Peyer's patch (tissue), 4 donors: Measurements from ENCODE around the gene TECTA.

ENCODE experiments used
- POLR2A ChIP-seq, 2 donors: fragments of 450-650 bp; IDR thresholded peaks; one replicate each; pipeline ENCODE4 v1.5.1; 2017; ENCODE audit warnings: antibody characterized with exemption in 2 of 2, mild to moderate bottlenecking in 2 of 2, moderate library complexity in 2 of 2
- TF ChIP-seq, protein P1 (sequence below), 6 experiments: fragments of 450-650 bp in 4 of 6; fragments of 200-600 bp in 2 of 6; sonication (generic) in 1 of 6; IDR thresholded peaks; one replicate each; pipeline ENCODE4 v1.5.1; 2017 to 2019; ENCODE audit warnings: antibody characterized with exemption in 6 of 6, mild to moderate bottlenecking in 3 of 6, moderate library complexity in 1 of 6

DNA sequence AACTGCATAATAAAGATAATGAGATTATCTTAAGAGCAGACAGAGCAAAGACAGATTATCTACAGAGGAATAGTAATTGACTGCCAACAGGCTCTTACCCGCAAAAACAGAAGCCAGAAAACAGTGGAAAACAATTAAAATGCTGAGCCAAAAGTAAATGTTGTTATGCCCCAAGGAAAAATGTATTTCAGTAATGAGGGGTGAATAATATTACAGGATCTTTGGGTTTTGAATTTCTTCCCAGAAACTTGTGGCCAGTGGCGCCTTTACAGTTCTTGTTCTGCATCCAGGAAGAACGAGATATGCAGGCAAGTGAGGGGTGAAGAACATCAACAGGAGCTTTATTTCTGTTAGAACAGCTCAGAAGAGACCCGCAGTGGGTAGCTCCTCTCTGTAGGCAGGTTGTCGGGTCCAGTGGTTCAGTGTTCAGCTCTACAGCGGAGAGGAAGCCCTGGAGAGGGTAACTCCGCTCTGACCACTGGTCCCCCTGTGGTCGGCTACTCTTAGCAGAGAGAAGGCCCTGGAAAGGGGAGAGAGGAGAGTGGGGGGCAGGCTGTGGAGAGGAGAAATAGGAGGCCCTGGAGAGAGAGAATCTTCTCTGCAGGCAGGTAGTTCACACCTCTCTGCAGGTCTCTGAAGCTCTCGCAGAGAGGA is 139.7 kb downstream of the TECTA start:
- TF ChIP-seq, protein P1, sequence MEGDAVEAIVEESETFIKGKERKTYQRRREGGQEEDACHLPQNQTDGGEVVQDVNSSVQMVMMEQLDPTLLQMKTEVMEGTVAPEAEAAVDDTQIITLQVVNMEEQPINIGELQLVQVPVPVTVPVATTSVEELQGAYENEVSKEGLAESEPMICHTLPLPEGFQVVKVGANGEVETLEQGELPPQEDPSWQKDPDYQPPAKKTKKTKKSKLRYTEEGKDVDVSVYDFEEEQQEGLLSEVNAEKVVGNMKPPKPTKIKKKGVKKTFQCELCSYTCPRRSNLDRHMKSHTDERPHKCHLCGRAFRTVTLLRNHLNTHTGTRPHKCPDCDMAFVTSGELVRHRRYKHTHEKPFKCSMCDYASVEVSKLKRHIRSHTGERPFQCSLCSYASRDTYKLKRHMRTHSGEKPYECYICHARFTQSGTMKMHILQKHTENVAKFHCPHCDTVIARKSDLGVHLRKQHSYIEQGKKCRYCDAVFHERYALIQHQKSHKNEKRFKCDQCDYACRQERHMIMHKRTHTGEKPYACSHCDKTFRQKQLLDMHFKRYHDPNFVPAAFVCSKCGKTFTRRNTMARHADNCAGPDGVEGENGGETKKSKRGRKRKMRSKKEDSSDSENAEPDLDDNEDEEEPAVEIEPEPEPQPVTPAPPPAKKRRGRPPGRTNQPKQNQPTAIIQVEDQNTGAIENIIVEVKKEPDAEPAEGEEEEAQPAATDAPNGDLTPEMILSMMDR (IDR thresholded peaks at IDR 0.05) = no peak
- TF ChIP-seq POLR2A (IDR thresholded peaks at IDR 0.05) = no peak
